Erythroblast (primary cell): Measurements from ENCODE around the gene SIK3.

Experiments used
- GATA1 ChIP-seq: IDR thresholded peaks from 2 replicates; pipeline ENCODE4 v1.6.1; 2011; ENCODE audit warnings: low read depth, mild to moderate bottlenecking, control low read depth, low read length, moderate library complexity
- POLR2A ChIP-seq: IDR thresholded peaks from 2 replicates; pipeline ENCODE4 v1.6.1; 2011; ENCODE audit warnings: mild to moderate bottlenecking, low read length

DNA sequence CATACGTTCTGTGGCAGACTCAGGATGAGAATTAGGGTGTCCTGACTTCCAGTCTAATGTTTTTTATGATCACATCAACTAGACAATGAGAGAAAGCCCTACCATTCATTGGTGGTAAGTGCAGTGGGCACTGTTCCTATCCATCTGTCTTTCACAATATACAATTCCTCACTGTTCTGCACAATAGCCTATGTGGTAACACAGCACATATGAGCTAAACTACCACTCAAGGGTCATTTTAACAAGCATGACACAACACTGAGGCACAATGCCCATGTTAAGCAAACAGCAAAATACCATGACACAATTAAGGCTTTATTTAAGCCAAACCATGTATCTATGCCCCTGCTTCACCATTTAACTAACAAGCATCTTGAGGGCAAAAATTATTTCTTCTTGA is 52.3 kb downstream of the SIK3 start:
- TF ChIP-seq POLR2A: no peak
- no peak for TF ChIP-seq GATA1
